LHCN-M2 (cell line): Measurements from ENCODE around the gene HNRNPH1. TPM values are rescaled to one million over a fixed set of nuclear protein-coding genes. Genes with fewer than 3 reads are reported as not detected.

ENCODE experiments used
- DNase-seq: peaks from one replicate; pipeline ENCODE4 v3.0.0-alpha.2; 2012; ENCODE audit warnings: low read depth
- total RNA-seq: library from RNA; depleted of rRNA; stranded (reverse); fragments of >200 nt; gene quantifications from 2 replicates; pipeline ENCODE4 v1.2.3, GENCODE V29; 2014; rRNA removed

HNRNPH1 gene
- total RNA-seq, 1 experiment from 2014 or later = 422 TPM

DNA sequence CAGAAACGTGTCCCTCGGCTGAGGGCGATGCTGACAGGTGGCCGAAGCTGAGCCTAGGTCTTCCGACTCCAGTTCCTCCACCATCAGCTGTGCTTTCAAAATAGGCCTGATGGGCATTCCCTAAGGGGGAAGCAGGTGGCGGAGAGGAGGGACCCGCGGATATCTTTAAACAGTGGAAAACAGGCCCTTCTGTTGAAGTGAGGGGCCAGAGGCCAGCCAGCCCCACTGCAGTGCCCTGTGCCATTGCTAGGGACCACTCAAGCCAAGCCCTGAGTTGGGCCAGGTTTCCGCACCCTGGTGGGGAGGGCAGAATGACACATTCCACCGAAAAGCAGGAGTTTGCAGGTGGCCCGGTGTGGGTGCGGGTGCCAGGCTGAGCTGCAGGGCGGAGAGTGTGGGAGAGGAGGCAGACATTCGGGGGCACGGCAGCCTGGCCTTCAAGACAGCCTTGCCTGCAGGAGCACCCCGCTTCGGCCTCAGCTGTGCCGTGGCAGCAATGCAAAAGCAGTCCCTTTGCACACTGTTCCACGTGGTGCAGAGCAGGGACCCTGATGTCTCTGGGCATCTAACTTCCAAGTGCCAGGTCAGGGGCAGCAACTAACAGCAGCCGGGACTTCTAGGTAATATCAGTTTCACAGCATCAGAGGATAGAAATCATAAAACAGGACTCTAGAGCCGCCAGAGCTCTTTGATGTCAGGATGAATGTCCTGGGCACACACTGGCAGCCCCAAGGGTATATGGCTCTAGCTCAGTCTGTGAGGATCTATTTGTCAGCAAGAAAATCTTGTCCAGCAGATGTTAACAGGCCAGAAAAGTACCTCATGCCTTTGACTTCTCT is 17.2 kb downstream of the HNRNPH1 start:
- no peak for DNase-seq

DNA sequence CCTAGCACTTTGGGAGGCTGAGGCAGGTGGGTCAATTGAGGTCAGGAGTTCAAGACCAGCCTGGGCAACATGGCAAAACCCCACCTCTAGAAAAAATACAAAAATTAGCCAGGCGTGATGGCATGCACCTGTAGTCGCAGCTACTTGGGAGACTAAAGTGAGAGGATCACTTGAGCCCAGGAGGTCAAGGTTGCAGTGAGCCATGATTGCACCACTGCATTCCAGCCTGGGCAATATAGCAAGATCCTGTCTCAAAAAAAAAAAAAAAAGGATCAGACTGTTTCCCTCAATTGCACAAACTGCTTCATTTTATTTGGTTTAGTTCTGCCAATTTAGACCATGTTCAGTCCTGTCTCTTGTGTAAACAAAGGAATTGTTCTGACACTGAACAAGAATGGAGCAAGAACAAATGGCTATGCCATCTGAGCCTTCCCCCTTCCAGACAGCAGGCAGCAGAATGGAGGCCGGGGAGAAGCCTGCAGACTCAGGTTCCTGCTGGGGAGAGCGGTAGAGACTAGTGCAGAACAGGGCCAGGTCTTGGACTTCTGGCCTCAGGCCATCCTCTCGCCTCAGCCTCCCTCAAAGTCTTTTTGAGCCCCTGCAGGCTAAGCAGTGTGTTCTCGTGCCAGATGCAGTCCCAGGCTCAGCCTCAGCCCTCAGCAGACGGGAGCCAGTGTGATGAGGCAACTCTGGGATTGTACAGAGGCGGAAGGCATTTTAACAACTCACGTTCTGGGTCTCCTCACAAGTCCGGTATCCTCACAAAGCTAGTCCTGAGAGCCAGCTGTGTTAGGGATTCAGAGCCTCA is 18.2 kb downstream of the HNRNPH1 start:
- DNase-seq = no peak

DNA sequence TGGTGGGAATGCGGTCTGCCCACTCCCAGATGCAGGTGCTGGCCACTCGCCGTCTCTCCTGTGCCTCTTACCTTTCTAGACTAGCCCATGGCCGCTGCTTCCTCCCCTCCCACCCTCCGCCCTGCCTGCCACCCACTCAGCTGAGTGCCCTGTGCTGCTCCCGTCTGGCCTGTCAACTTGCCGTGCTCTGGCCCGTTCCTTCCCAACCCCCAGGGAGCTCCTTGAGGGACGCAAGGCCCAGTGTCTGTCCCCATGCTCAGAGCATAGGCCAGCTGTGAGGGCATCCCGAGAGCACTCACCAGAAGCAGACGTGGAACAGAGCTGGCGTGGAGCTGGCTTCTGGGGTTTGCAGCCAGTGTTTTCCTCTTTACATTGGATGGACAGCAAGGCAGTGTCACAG is 20.2 kb downstream of the HNRNPH1 start:
- no peak for DNase-seq

DNA sequence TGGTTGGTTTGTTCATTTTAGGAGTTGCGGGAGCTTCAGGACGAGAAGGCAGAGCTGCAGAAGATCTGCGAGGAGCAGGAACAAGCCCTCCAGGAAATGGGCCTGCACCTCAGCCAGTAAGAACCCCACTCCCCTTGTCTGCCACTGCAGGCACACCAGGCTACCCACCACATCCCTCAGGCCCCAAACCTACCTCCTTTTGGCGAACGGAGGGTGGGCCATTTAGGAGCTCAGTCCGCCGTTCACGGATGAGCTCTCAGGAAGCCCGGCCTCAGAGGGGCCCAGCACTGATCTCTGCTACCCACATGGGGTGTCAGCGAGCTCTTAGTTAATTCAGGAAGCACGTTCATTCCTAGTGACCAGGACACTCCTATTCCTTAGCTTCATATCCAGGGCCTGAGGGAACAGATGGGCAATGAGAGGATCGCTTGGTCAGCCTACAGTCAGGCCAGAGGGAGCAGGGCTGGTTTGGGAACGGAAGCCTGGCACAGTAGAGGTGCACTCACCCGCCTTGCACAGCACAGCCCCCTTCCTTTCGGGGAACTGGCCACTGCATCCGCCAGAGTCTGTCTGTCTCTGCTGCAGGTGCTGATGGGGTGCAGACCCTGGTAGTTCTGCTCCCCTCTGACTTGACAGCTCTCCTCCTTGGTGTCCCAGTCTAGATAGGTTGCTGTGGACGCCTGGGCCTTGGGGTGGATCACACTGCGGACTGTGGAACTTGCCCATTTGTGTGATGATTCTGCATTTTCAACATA is 21.4 kb downstream of the HNRNPH1 start:
- no peak for DNase-seq

DNA sequence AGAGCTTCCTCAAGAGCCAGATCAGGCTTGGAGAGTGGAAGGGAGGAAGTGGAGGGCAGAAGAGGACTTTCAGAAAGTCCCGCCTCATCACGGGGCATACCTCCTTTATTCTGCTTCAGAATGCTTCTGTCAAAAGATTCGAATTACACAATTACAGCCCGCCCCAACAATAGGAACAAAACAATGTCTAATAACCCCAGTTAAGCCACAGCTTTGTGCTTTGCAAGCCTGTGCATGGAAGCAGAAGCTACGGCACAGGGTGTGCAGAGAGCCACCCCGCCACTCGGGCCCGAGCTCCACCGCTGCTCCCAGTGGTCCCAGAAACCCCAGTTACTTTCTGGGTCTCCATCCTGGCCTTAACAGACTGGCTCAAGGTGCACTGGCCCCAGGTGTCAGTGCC is 23.5 kb downstream of the HNRNPH1 start:
- no peak for DNase-seq

DNA sequence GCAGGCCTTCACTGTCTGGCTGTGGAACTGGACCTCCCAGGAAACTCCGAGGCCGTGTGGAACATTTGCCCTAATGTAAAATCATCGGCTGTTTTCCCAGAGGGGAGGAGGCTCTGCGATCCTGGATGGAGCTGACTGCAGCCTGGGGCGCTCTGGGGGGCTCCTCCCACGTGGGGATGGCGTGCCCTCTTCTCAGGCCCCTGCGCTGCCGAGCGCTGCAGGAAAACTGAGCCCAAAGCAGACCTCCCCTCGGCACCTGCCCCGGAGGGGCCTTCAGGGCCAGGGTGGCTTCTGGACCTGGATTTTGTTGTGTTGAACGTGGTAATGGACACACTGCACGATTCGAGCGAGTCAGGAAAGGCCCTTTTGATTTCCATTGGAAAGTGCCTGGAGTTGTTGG is 23.9 kb downstream of the HNRNPH1 start:
- DNase-seq = no peak

- no peak for DNase-seq
Observed at GRCh38 chr5:179599100-179599499, 24.4 kb downstream of the HNRNPH1 start.

GRCh38 chr5:179596421-179596820 is 27.1 kb downstream of the HNRNPH1 start:
- no peak for DNase-seq

DNA sequence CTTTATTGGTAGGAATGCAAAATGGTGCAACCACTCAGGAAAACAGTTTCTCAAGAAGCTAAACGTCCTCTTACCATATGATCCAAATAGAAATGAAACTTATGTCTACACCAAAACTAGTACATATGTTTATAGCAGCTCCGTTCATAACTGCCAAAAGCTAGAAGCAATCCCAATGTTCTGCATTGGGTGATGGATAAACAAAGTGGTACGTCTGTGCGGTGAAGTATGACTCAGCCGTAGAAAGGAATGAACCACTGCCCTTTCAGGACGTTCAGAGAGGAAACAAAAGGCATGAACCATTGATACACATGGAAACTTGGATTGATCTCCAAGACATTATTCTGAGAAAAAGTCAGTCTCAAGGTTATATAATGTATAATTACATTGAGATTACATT is 27.6 kb downstream of the HNRNPH1 start:
- no peak for DNase-seq

GRCh38 chr5:179588166-179588565 is 35.3 kb downstream of the HNRNPH1 start:
- no peak for DNase-seq

GRCh38 chr5:179585941-179586401 is 37.5 kb downstream of the HNRNPH1 start:
- no peak for DNase-seq

GRCh38 chr5:179577286-179577960 is 46.0 kb downstream of the HNRNPH1 start:
- DNase-seq = no peak

DNA sequence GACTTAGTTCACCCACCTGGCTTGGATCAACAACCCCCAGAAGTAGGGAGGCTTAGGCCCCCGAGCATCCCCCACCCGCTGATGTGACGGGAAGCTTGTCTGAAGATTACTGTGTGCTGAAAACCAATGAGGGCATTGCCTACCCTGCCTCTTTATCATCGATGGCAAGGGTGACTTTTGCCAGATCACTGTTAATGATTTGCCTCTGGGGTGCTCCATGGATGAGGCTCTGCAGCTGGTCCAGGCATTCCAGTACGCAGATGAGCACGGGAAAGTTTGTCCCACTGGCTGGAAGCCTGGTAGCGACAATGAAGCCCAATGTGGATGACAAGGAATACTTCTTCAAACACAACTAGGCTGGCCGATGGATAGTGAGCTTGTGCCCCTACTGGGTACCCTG is 51.1 kb downstream of the HNRNPH1 start:
- DNase-seq = no peak

DNA sequence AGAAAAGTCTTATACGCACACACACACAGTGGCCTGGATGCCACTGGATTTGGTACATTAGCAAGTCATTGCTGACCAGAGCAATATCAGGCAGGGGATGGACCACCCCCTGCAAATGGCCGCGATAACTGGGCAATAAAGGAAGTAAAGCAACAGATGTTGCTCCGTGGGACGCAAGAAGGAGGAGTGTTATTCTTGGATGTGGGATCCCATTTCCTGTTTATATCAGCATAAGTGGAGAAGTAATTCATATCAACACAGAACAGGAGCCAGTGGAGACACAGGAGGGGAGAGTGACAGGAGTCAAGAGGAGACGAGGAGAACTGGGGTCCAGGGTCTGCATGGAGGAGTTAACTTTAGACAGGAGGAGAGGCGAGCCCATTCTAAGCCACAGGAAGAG is 54.8 kb downstream of the HNRNPH1 start:
- DNase-seq = no peak

DNA sequence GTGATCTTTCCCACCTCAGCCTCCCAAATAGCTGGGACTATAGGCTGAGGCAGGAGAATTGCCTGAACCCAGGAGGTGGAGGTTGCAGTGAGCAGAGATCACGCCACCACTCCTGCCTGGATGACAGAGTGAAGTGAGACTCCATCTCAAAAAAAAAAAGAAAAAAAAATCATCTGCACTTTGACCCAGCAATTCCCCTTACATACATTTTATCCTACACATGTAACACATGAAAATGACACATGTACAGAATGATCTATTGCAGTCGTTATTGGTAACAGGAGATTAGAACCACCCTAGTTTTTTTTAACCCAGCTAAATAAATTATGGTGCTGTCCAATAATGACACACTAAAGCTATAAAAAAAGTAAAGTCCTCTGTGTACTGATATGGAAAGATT is 58.9 kb downstream of the HNRNPH1 start:
- DNase-seq = no peak

Other genes with a start within 250 kb of the HNRNPH1 start
- 33.1 and 35.5 TPM in 2 replicates for gene RUFY1, start 73.1 kb downstream of the HNRNPH1 start, total RNA-seq
- gene CBY3, start 57.4 kb upstream of the HNRNPH1 start, total RNA-seq = not detected in 2 replicates
- gene CANX, start 75.3 kb upstream of the HNRNPH1 start, total RNA-seq = 440 and 478 TPM in 2 replicates
- 10.0 and 11.7 TPM in 2 replicates for gene MAML1, start 109.2 kb upstream of the HNRNPH1 start, total RNA-seq
- gene LTC4S, start 170.3 kb upstream of the HNRNPH1 start, total RNA-seq = not detected in 2 replicates
- gene MGAT4B, start 183.2 kb upstream of the HNRNPH1 start, total RNA-seq = 150 and 157 TPM in 2 replicates
- 387 and 548 TPM in 2 replicates for gene SQSTM1, start 197.2 kb upstream of the HNRNPH1 start, total RNA-seq
- 12.5 and 15.3 TPM in 2 replicates for gene MRNIP, start 235.1 kb upstream of the HNRNPH1 start, total RNA-seq